Left renal pelvis (tissue), 4 donors: ENCODE data around the gene ESAM. TPM values are rescaled to one million over a fixed set of nuclear protein-coding genes. Genes with fewer than 3 reads are reported as not detected.

Experiments
- DNase-seq, 4 donors: peaks; one replicate each; pipeline ENCODE4 v3.0.0-alpha.2; 2013; ENCODE audit warnings: low read depth in 4 of 4, low spot score in 3 of 4
- polyA plus RNA-seq, 4 donors: library from polyadenylated mRNA; unstranded; fragments of 120-200 nt; gene quantifications; one replicate each; pipeline ENCODE4 v1.2.1, GENCODE V29; 2013; ENCODE audit not compliant: insufficient read length in 4 of 4

Gene ESAM
- polyA plus RNA-seq, 4 donors, result 39.0 to 71.8 (median 67.0) TPM

- no peak for DNase-seq
These were observed 24.3 kb downstream of the ESAM start for GRCh38 chr11:124737638-124738305.

GRCh38 chr11:124736736-124737135 lies 25.4 kb downstream of the ESAM start:
- DNase-seq, result no peak

GRCh38 chr11:124732230-124732629 lies 29.9 kb downstream of the ESAM start:
- no peak for DNase-seq

GRCh38 chr11:124729571-124729970 lies 32.5 kb downstream of the ESAM start:
- no peak for DNase-seq

GRCh38 chr11:124728134-124728533 lies 34.0 kb downstream of the ESAM start:
- no peak for DNase-seq

- DNase-seq, result no peak
These were observed 34.6 kb downstream of the ESAM start for GRCh38 chr11:124727474-124727873.

- DNase-seq, result no peak
These were observed 36.4 kb downstream of the ESAM start for GRCh38 chr11:124725719-124726105.

GRCh38 chr11:124724979-124725718 lies 36.9 kb downstream of the ESAM start:
- DNase-seq, result no peak

- no peak for DNase-seq
These were observed 39.9 kb downstream of the ESAM start for GRCh38 chr11:124722176-124722575.

- no peak for DNase-seq
These were observed 42.6 kb downstream of the ESAM start for GRCh38 chr11:124719534-124719933.

- DNase-seq, result no peak
These were observed 43.3 kb downstream of the ESAM start for GRCh38 chr11:124718801-124719200.

- no peak for DNase-seq
These were observed 44.1 kb downstream of the ESAM start for GRCh38 chr11:124717786-124718651.

- no peak for DNase-seq
These were observed 44.7 kb downstream of the ESAM start for GRCh38 chr11:124717421-124717785.

- DNase-seq, result no peak
These were observed 45.5 kb downstream of the ESAM start for GRCh38 chr11:124716591-124716990.

- no peak for DNase-seq
These were observed 49.7 kb downstream of the ESAM start for GRCh38 chr11:124712392-124712791.

- DNase-seq, result no peak
These were observed 54.3 kb downstream of the ESAM start for GRCh38 chr11:124707829-124708228.

Other genes starting within 250 kb of the ESAM start
- gene OR8B12, start 218.6 kb downstream of the ESAM start, polyA plus RNA-seq, result not detected
- not detected for gene OR8A1, start 192.3 kb downstream of the ESAM start, polyA plus RNA-seq
- not detected for gene PANX3, start 150.9 kb downstream of the ESAM start, polyA plus RNA-seq
- 10 to 100 TPM; 24.9 to 41.4 (median 28.7) TPM for gene TBRG1, start 139.4 kb downstream of the ESAM start, polyA plus RNA-seq
- 10 to 100 TPM in 3 of 4 donors, 1 to 10 TPM in 1; 6.0 to 32.9 (median 31.4) TPM for gene SIAE, start 88.6 kb downstream of the ESAM start, polyA plus RNA-seq
- 10 to 100 TPM in 3 of 4 donors, 1 to 10 TPM in 1; 5.0 to 24.4 (median 19.2) TPM for gene SPA17, start 88.4 kb downstream of the ESAM start, polyA plus RNA-seq
- gene NRGN, start 22.3 kb downstream of the ESAM start, polyA plus RNA-seq, result 10 to 100 TPM in 3 of 4 donors, 1 to 10 TPM in 1; 5.6 to 29.4 (median 17.9) TPM
- 10 to 100 TPM in 2 of 4 donors, 1 to 10 TPM in 1, under 1 TPM in 1; 0.60 to 17.5 (median 9.6) TPM for gene VSIG2, start 10.0 kb downstream of the ESAM start, polyA plus RNA-seq
- 10 to 100 TPM; 25.1 to 44.7 (median 29.2) TPM for gene MSANTD2, start 38.1 kb upstream of the ESAM start, polyA plus RNA-seq
- gene ROBO3, start 103.1 kb upstream of the ESAM start, polyA plus RNA-seq, result 10 to 100 TPM; 18.8 to 30.8 (median 21.3) TPM
- gene ROBO4, start 135.6 kb upstream of the ESAM start, polyA plus RNA-seq, result 10 to 100 TPM; 13.6 to 19.6 (median 18.1) TPM
- 1 to 10 TPM in 1 of 4 donors, under 1 TPM in 2, not detected in 1; 0.92 to 1.5 (median 0.96) TPM for gene HEPN1, start 157.0 kb upstream of the ESAM start, polyA plus RNA-seq
- 1 to 10 TPM in 3 of 4 donors, under 1 TPM in 1; 0.11 to 2.4 (median 2.0) TPM for gene HEPACAM, start 173.8 kb upstream of the ESAM start, polyA plus RNA-seq
- gene CCDC15, start 191.9 kb upstream of the ESAM start, polyA plus RNA-seq, result 1 to 10 TPM; 2.8 to 4.4 (median 3.9) TPM